Nephron progenitor cell (in vitro differentiated cells): ENCODE measurements around the gene SNHG17.

Source experiments
- DNase-seq: peaks from one replicate; pipeline ENCODE4 v3.0.0; 2021
- H3K27ac Mint-ChIP-seq: 2 replicates; pipeline ENCODE4 v1.8.0; 2021; ENCODE audit warnings: mild to moderate bottlenecking, moderate library complexity, mixed read lengths
- H3K27me3 Mint-ChIP-seq: 2 replicates; pipeline ENCODE4 v1.8.0; 2021; ENCODE audit warnings: mild to moderate bottlenecking, low read depth, mixed read lengths; ENCODE audit not compliant: poor library complexity
- H3K36me3 Mint-ChIP-seq: 2 replicates; pipeline ENCODE4 v1.8.0; 2021; ENCODE audit warnings: low read depth, mixed read lengths
- H3K4me1 Mint-ChIP-seq: 2 replicates; pipeline ENCODE4 v1.8.0; 2021; ENCODE audit warnings: mixed read lengths
- H3K4me3 Mint-ChIP-seq: 2 replicates; pipeline ENCODE4 v1.8.0; 2021; ENCODE audit warnings: mild to moderate bottlenecking, moderate library complexity, mixed read lengths
- H3K9me3 Mint-ChIP-seq: 2 replicates; pipeline ENCODE4 v1.8.0; 2021; ENCODE audit warnings: mild to moderate bottlenecking, moderate library complexity, mixed read lengths
- CTCF ChIP-seq: fragments of 200-600 bp; sonication (generic); IDR thresholded peaks from 2 replicates; pipeline ENCODE4 v1.5.0; 2021; ENCODE audit warnings: antibody characterized with exemption

Gene SNHG17

GRCh38 chr20:38450412-38450975 lies 15.4 kb upstream of the SNHG17 start:
- DNase-seq = no peak
- Mint-ChIP-seq H3K27me3 (peaks cover 6% of the 10 kb centered on the region), H3K27ac (no peak overlapping the region), H3K9me3 (no peaks in the 10 kb centered on the region), H3K4me3 (no peak overlapping the region), H3K36me3 (peaks cover 31% of the 10 kb centered on the region), H3K4me1 (peaks cover 41% of the 10 kb centered on the region)
- TF ChIP-seq CTCF = no peak

- no peak for TF ChIP-seq CTCF
- Mint-ChIP-seq H3K27ac (no peak overlapping the region), H3K4me3 (peak overlapping the region; percentile 87), H3K36me3 (peaks cover 31% of the 10 kb centered on the region), H3K9me3 (no peaks in the 10 kb centered on the region), H3K4me1 (peaks cover 40% of the 10 kb centered on the region), H3K27me3 (peaks cover 11% of the 10 kb centered on the region)
- no peak for DNase-seq
Observed at GRCh38 chr20:38449046-38449445, 13.9 kb upstream of the SNHG17 start.

GRCh38 chr20:38447931-38448675 lies 13.0 kb upstream of the SNHG17 start:
- Mint-ChIP-seq H3K36me3 (peaks cover 31% of the 10 kb centered on the region), H3K27me3 (peaks cover 16% of the 10 kb centered on the region), H3K27ac (no peak overlapping the region), H3K4me3 (peak overlapping the region; percentile 87), H3K4me1 (peaks cover 32% of the 10 kb centered on the region), H3K9me3 (no peaks in the 10 kb centered on the region)
- no peak for TF ChIP-seq CTCF
- DNase-seq = no peak

- Mint-ChIP-seq H3K9me3 (no peaks in the 10 kb centered on the region), H3K27me3 (peaks cover 21% of the 10 kb centered on the region), H3K36me3 (peaks cover 30% of the 10 kb centered on the region), H3K27ac (peak overlapping the region; percentile 81), H3K4me1 (peaks cover 27% of the 10 kb centered on the region), H3K4me3 (peak overlapping the region; percentile 87)
- no peak for TF ChIP-seq CTCF
- DNase-seq = no peak
Observed at GRCh38 chr20:38447251-38447661, 12.1 kb upstream of the SNHG17 start.

- Mint-ChIP-seq H3K4me3 (peak overlapping the region; percentile 87), H3K27ac (peak overlapping the region; percentile 81), H3K27me3 (peaks cover 27% of the 10 kb centered on the region), H3K9me3 (no peaks in the 10 kb centered on the region), H3K4me1 (peaks cover 33% of the 10 kb centered on the region), H3K36me3 (peaks cover 26% of the 10 kb centered on the region)
- DNase-seq = peak; percentile 97
- TF ChIP-seq CTCF = peak; percentile 95
Observed at GRCh38 chr20:38446441-38447209, 11.5 kb upstream of the SNHG17 start.
